Measurements from ENCODE around the gene USP46.

Gene USP46

GRCh38 chr4:52693492-52693891, 34.4 kb upstream of the USP46 start:
- ATAC-seq (ENCODE audit: low read depth) (no peak), DNase-seq (ENCODE audit: low spot score) (no peak)
- Histone ChIP-seq H3K4me3 (ENCODE audit: severe bottlenecking) (no peak overlapping the region), H3K27me3 (ENCODE audit: insufficient read depth, poor library complexity, severe bottlenecking) (no peaks in the 10 kb centered on the region), H3K27ac (ENCODE audit: poor library complexity, severe bottlenecking) (no peak overlapping the region), H3K9me3 (ENCODE audit: severe bottlenecking) (no peaks in the 10 kb centered on the region), H3K36me3 (ENCODE audit: low read depth) (no peaks in the 10 kb centered on the region), H3K4me1 (ENCODE audit: insufficient read depth, poor library complexity, severe bottlenecking) (no peaks in the 10 kb centered on the region)
- TF ChIP-seq CTCF (IDR thresholded peaks at IDR 0.05; ENCODE audit: poor library complexity, severe bottlenecking): no peak

GRCh38 chr4:52689096-52689495, 30.0 kb upstream of the USP46 start:
- no peak for TF ChIP-seq CTCF (IDR thresholded peaks at IDR 0.05; ENCODE audit: poor library complexity, severe bottlenecking)
- ATAC-seq (ENCODE audit: low read depth) (no peak), DNase-seq (ENCODE audit: low spot score) (no peak)
- Histone ChIP-seq H3K4me1 (ENCODE audit: insufficient read depth, poor library complexity, severe bottlenecking) (no peaks in the 10 kb centered on the region), H3K27ac (ENCODE audit: poor library complexity, severe bottlenecking) (no peak overlapping the region), H3K36me3 (ENCODE audit: low read depth) (no peaks in the 10 kb centered on the region), H3K27me3 (ENCODE audit: insufficient read depth, poor library complexity, severe bottlenecking) (no peaks in the 10 kb centered on the region), H3K9me3 (ENCODE audit: severe bottlenecking) (no peaks in the 10 kb centered on the region), H3K4me3 (ENCODE audit: severe bottlenecking) (no peak overlapping the region)

GRCh38 chr4:52687696-52688095, 28.6 kb upstream of the USP46 start:
- TF ChIP-seq CTCF (IDR thresholded peaks at IDR 0.05; ENCODE audit: poor library complexity, severe bottlenecking): no peak
- no peaks in the 10 kb centered on the region for H3K9me3 ChIP-seq (ENCODE audit: severe bottlenecking)
- no peak for DNase-seq (ENCODE audit: low spot score)

GRCh38 chr4:52685316-52685715, 26.2 kb upstream of the USP46 start:
- Histone ChIP-seq H3K9me3 (ENCODE audit: severe bottlenecking) (no peaks in the 10 kb centered on the region), H3K36me3 (ENCODE audit: low read depth) (no peaks in the 10 kb centered on the region), H3K4me1 (ENCODE audit: insufficient read depth, poor library complexity, severe bottlenecking) (no peaks in the 10 kb centered on the region), H3K27ac (ENCODE audit: poor library complexity, severe bottlenecking) (no peak overlapping the region), H3K4me3 (ENCODE audit: severe bottlenecking) (no peak overlapping the region), H3K27me3 (ENCODE audit: insufficient read depth, poor library complexity, severe bottlenecking) (no peaks in the 10 kb centered on the region)
- DNase-seq (ENCODE audit: low spot score) (no peak), ATAC-seq (ENCODE audit: low read depth) (no peak)
- TF ChIP-seq CTCF (IDR thresholded peaks at IDR 0.05; ENCODE audit: poor library complexity, severe bottlenecking): no peak

More at GRCh38 chr4:52687696-52688095, 28.6 kb upstream of the USP46 start:
- ATAC-seq (ENCODE audit: low read depth): no peak
- Histone ChIP-seq H3K4me3 (ENCODE audit: severe bottlenecking) (no peak overlapping the region), H3K27ac (ENCODE audit: poor library complexity, severe bottlenecking) (no peak overlapping the region), H3K27me3 (ENCODE audit: insufficient read depth, poor library complexity, severe bottlenecking) (no peaks in the 10 kb centered on the region), H3K4me1 (ENCODE audit: insufficient read depth, poor library complexity, severe bottlenecking) (no peaks in the 10 kb centered on the region), H3K36me3 (ENCODE audit: low read depth) (no peaks in the 10 kb centered on the region)

GRCh38 chr4:52684896-52685295, 25.8 kb upstream of the USP46 start:
- H3K4me3 ChIP-seq (ENCODE audit: severe bottlenecking): no peak overlapping the region
- H3K27ac ChIP-seq (ENCODE audit: poor library complexity, severe bottlenecking): no peak overlapping the region
- DNase-seq (ENCODE audit: low spot score) (no peak), ATAC-seq (ENCODE audit: low read depth) (no peak)
- no peaks in the 10 kb centered on the region for H3K9me3 ChIP-seq (ENCODE audit: severe bottlenecking)
- TF ChIP-seq CTCF (IDR thresholded peaks at IDR 0.05; ENCODE audit: poor library complexity, severe bottlenecking): no peak
- no peaks in the 10 kb centered on the region for H3K4me1 ChIP-seq (ENCODE audit: insufficient read depth, poor library complexity, severe bottlenecking)
- no peaks in the 10 kb centered on the region for H3K27me3 ChIP-seq (ENCODE audit: insufficient read depth, poor library complexity, severe bottlenecking)
- no peaks in the 10 kb centered on the region for H3K36me3 ChIP-seq (ENCODE audit: low read depth)

Data from RWPE2 (cell line).